ENCODE data around the gene RPS19.

The RPS19 gene

GRCh38 chr19:41896581-41896942 lies 36.5 kb downstream of the RPS19 start:
- in situ Hi-C loops (cut with HindIII; ENCODE audit: low sequenced_read_pairs), result loop anchor here (10.0 kb wide), 1 partner anchor 58 kb away; the partner anchor contains the start of gene RABAC1

GRCh38 chr19:41897181-41897580 lies 37.1 kb downstream of the RPS19 start:
- in situ Hi-C loops (cut with HindIII; ENCODE audit: low sequenced_read_pairs), result loop anchor here (10.0 kb wide), 1 partner anchor 58 kb away; the partner anchor contains the start of gene RABAC1

GRCh38 chr19:41897820-41898219 lies 37.8 kb downstream of the RPS19 start:
- in situ Hi-C loops (cut with HindIII; ENCODE audit: low sequenced_read_pairs), result loop anchor here (10.0 kb wide), 1 partner anchor 57 kb away; the partner anchor contains the start of gene RABAC1

- in situ Hi-C loops (cut with HindIII; ENCODE audit: low sequenced_read_pairs), result loop anchor here (10.0 kb wide), 1 partner anchor 57 kb away; the partner anchor contains the start of gene RABAC1
These were observed 38.2 kb downstream of the RPS19 start for GRCh38 chr19:41898235-41898634.

- in situ Hi-C loops (cut with HindIII; ENCODE audit: low sequenced_read_pairs), result no loop called here
These were observed 41.8 kb downstream of the RPS19 start for GRCh38 chr19:41901707-41902360.

GRCh38 chr19:41902594-41902993 lies 42.5 kb downstream of the RPS19 start:
- in situ Hi-C loops (cut with HindIII; ENCODE audit: low sequenced_read_pairs), result no loop called here

- in situ Hi-C loops (cut with HindIII; ENCODE audit: low sequenced_read_pairs), result no loop called here
These were observed 43.3 kb downstream of the RPS19 start for GRCh38 chr19:41903193-41903953.

GRCh38 chr19:41904118-41904870 lies 44.2 kb downstream of the RPS19 start:
- in situ Hi-C loops (cut with HindIII; ENCODE audit: low sequenced_read_pairs), result no loop called here

GRCh38 chr19:41905273-41906002 lies 45.4 kb downstream of the RPS19 start:
- in situ Hi-C loops (cut with HindIII; ENCODE audit: low sequenced_read_pairs), result no loop called here

- in situ Hi-C loops (cut with HindIII; ENCODE audit: low sequenced_read_pairs), result no loop called here
These were observed 46.2 kb downstream of the RPS19 start for GRCh38 chr19:41906271-41906670.

- in situ Hi-C loops (cut with HindIII; ENCODE audit: low sequenced_read_pairs), result no loop called here
These were observed 47.0 kb downstream of the RPS19 start for GRCh38 chr19:41906916-41907680.

- in situ Hi-C loops (cut with HindIII; ENCODE audit: low sequenced_read_pairs), result no loop called here
These were observed 48.0 kb downstream of the RPS19 start for GRCh38 chr19:41907994-41908615.

GRCh38 chr19:41908724-41909464 lies 48.8 kb downstream of the RPS19 start:
- in situ Hi-C loops (cut with HindIII; ENCODE audit: low sequenced_read_pairs), result no loop called here

- in situ Hi-C loops (cut with HindIII; ENCODE audit: low sequenced_read_pairs), result no loop called here
These were observed 49.7 kb downstream of the RPS19 start for GRCh38 chr19:41909706-41910105.

- in situ Hi-C loops (cut with HindIII; ENCODE audit: low sequenced_read_pairs), result no loop called here
These were observed 50.4 kb downstream of the RPS19 start for GRCh38 chr19:41910240-41910991.

GRCh38 chr19:41910992-41911888 lies 51.2 kb downstream of the RPS19 start:
- in situ Hi-C loops (cut with HindIII; ENCODE audit: low sequenced_read_pairs), result no loop called here

All from endothelial cell of hepatic sinusoid (primary cell).